Type B pancreatic cell (in vitro differentiated cells): ENCODE measurements around the gene LMX1A. TPM values are rescaled to one million over a fixed set of nuclear protein-coding genes. Genes with fewer than 3 reads are reported as not detected.

ENCODE experiments used
- DNase-seq: peaks from one replicate; pipeline ENCODE4 v3.0.0; 2021; ENCODE audit warnings: mixed read lengths; ENCODE audit not compliant: unreplicated experiment; ENCODE audit errors: extremely low spot score
- H3K27ac Mint-ChIP-seq: 2 replicates; pipeline ENCODE4 v1.8.0; 2021; ENCODE audit warnings: mild to moderate bottlenecking, mixed read lengths
- H3K27me3 Mint-ChIP-seq: 2 replicates; pipeline ENCODE4 v1.8.0; 2021; ENCODE audit warnings: mixed read lengths
- H3K36me3 Mint-ChIP-seq: 2 replicates; pipeline ENCODE4 v1.8.0; 2021; ENCODE audit warnings: mixed read lengths
- H3K4me1 Mint-ChIP-seq: one replicate; pipeline ENCODE4 v1.8.0; 2021; ENCODE audit warnings: mixed read lengths; ENCODE audit not compliant: unreplicated experiment
- H3K4me3 Mint-ChIP-seq: 2 replicates; pipeline ENCODE4 v1.8.0; 2021; ENCODE audit warnings: mild to moderate bottlenecking, mixed read lengths
- H3K9me3 Mint-ChIP-seq: 2 replicates; pipeline ENCODE4 v1.8.0; 2021; ENCODE audit warnings: mixed read lengths
- CTCF ChIP-seq: fragments of 200-600 bp; sonication (generic); conservative IDR thresholded peaks from 2 replicates; pipeline ENCODE4 v1.5.0; 2021; ENCODE audit warnings: antibody characterized with exemption, mild to moderate bottlenecking
- total RNA-seq: library from RNA; stranded (reverse); gene quantifications from 2 replicates; pipeline ENCODE4 v1.2.1, GENCODE V29; 2021; ENCODE audit warnings: low replicate concordance

LMX1A gene
- total RNA-seq, 1 donor from 2014 or later = 34.4 TPM

GRCh38 chr1:165217958-165218357, 138.6 kb downstream of the LMX1A start:
- H3K36me3 Mint-ChIP-seq = no peaks in the 10 kb centered on the region
- peaks cover 22% of the 10 kb centered on the region for H3K27me3 Mint-ChIP-seq
- no peak for TF ChIP-seq CTCF
- no peak overlapping the region for H3K27ac Mint-ChIP-seq
- H3K4me3 Mint-ChIP-seq = no peak overlapping the region
- peaks cover 51% of the 10 kb centered on the region for H3K4me1 Mint-ChIP-seq
- no peaks in the 10 kb centered on the region for H3K9me3 Mint-ChIP-seq
- DNase-seq = no peak

GRCh38 chr1:165216254-165216653, 140.3 kb downstream of the LMX1A start:
- no peaks in the 10 kb centered on the region for H3K36me3 Mint-ChIP-seq
- no peak overlapping the region for H3K27ac Mint-ChIP-seq
- no peak for TF ChIP-seq CTCF
- no peaks in the 10 kb centered on the region for H3K9me3 Mint-ChIP-seq
- peaks cover 23% of the 10 kb centered on the region for H3K27me3 Mint-ChIP-seq
- DNase-seq = no peak
- peaks cover 42% of the 10 kb centered on the region for H3K4me1 Mint-ChIP-seq
- no peak overlapping the region for H3K4me3 Mint-ChIP-seq

GRCh38 chr1:165215676-165216075, 140.8 kb downstream of the LMX1A start:
- no peak overlapping the region for H3K4me3 Mint-ChIP-seq
- H3K9me3 Mint-ChIP-seq = no peaks in the 10 kb centered on the region
- H3K27me3 Mint-ChIP-seq = peaks cover 25% of the 10 kb centered on the region
- peaks cover 38% of the 10 kb centered on the region for H3K4me1 Mint-ChIP-seq
- no peak for DNase-seq
- no peak for TF ChIP-seq CTCF
- H3K36me3 Mint-ChIP-seq = no peaks in the 10 kb centered on the region
- no peak overlapping the region for H3K27ac Mint-ChIP-seq

- DNase-seq = no peak
- H3K9me3 Mint-ChIP-seq = no peaks in the 10 kb centered on the region
- H3K27me3 Mint-ChIP-seq = peaks cover 15% of the 10 kb centered on the region
- H3K36me3 Mint-ChIP-seq = no peaks in the 10 kb centered on the region
- no peak overlapping the region for H3K4me3 Mint-ChIP-seq
- H3K4me1 Mint-ChIP-seq = peaks cover 7% of the 10 kb centered on the region
- no peak for TF ChIP-seq CTCF
- no peak overlapping the region for H3K27ac Mint-ChIP-seq
Measured at GRCh38 chr1:165212229-165212628, 144.3 kb downstream of the LMX1A start.

- TF ChIP-seq CTCF = no peak
- DNase-seq = no peak
- Mint-ChIP-seq H3K9me3 (no peaks in the 10 kb centered on the region), H3K4me3 (no peak overlapping the region), H3K4me1 (peaks cover 10% of the 10 kb centered on the region), H3K27ac (no peak overlapping the region), H3K36me3 (no peaks in the 10 kb centered on the region), H3K27me3 (peaks cover 8% of the 10 kb centered on the region)
Measured at GRCh38 chr1:165207853-165208515, 148.5 kb downstream of the LMX1A start.
